Eye (tissue), 1 donor: Measurements from ENCODE around the gene SLC30A2.
A peak's percentile ranks its signal among the peaks of the same experiment; 100 is the strongest.

Experiments
- DNase-seq: peaks from one replicate; pipeline ENCODE4 v3.0.0-alpha.2; 2015

Gene SLC30A2

GRCh38 chr1:25993197-25993951 lies 52.5 kb downstream of the SLC30A2 start:
- peak; percentile 59 for DNase-seq

DNA sequence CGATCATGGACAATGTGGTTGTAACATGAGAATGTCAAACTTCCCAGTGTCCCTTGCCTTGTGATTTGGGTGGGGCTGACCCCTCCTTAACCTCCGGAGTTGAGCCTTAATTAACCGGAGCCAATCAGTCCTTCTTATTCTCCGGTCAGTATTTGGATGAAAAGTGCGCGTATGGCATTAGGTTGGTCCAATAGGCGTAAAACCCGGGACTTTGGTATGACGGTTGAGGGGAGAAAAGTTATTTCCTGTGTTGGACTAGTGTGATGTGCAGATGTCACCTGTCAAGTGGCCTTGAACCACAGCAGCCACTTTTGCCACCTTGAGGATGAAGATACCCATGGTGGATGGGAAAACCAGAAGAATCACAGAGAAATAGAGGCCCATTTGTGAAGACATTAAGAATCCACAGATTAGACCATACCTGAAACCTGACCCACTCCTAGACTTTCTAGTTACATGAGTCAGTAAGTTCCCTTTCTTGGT lies 53.2 kb downstream of the SLC30A2 start:
- no peak for DNase-seq

- peak; percentile 27 for DNase-seq
Measured at GRCh38 chr1:25991937-25992688, 53.8 kb downstream of the SLC30A2 start.

- DNase-seq, result no peak
Measured at GRCh38 chr1:25990702-25991395, 55.1 kb downstream of the SLC30A2 start.

GRCh38 chr1:25990251-25990650 lies 55.7 kb downstream of the SLC30A2 start:
- no peak for DNase-seq

DNA sequence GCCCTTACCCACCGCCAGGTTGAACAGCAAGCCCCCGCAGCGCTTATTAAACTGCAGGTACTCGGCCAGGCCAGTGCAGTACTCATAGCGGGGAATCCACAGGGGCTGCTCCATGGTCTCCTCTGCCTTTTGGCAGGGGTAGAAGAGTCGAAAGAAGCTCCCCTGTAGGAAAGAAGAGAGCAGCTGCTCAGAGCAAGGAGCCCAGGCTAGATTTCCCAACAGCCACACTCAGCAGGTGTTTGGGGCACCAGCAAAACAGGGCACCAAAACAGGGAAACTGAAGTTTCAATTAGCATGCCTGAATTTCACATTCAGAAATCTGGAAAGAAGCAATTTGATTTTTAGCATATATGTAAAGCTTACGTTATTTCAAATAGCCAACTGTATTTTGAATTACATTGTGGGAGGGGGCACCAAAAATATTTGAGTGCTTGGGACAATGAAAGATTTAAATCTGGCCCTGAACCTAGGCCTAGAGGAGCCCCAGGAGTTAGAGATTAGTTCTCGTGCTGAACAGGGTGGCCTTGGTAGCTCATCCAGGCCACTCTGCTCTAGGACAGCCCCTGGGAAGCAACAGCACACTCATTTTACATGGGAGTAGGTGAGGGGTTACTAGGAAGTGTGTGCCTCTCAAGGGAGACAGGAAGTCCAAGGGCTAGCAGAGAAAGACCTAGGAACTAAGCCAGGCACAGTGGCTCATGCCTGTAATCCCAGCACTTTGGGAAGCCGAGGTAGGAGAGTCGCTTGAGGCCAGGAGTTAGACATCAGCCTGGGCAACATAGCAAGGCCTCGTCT lies 56.3 kb downstream of the SLC30A2 start:
- DNase-seq, result no peak

DNA sequence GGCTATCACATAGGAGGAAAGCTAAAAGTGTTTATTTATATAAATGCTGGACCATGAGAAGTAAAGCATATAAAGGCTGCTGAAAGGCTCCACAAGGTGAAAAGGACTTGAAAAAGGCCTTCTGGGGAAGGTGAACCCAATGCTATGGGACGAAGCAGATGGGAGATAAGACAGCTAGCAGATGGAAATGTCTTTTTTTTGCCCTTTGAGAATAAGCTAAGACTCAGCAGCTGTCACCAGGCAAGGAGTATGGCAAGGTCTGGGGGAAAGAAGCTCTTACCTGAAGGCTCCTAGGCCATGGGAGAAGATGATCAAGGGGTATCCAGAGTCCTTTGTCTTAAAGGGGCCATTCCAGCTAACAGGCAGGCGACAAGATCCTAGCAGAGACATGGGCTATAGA lies 58.0 kb downstream of the SLC30A2 start:
- DNase-seq, result no peak
